Ectodermal cell (in vitro differentiated cells): ENCODE data around the gene NFIB.

Experiments
- H3K27ac ChIP-seq: 2 replicates; pipeline ENCODE4 v1.7.0; 2013; ENCODE audit warnings: mild to moderate bottlenecking, low read depth, low read length; ENCODE audit not compliant: insufficient read depth, poor library complexity, severe bottlenecking
- H3K27me3 ChIP-seq: 2 replicates; pipeline ENCODE4 v1.7.0; 2013; ENCODE audit warnings: mild to moderate bottlenecking, low read length; ENCODE audit not compliant: insufficient read depth, control insufficient read depth, poor library complexity, severe bottlenecking
- H3K36me3 ChIP-seq: one replicate; pipeline ENCODE4 v1.7.0; 2013; ENCODE audit warnings: low read length; ENCODE audit not compliant: control insufficient read depth, insufficient read depth
- H3K4me1 ChIP-seq: one replicate; pipeline ENCODE4 v1.7.0; 2013; ENCODE audit warnings: low read length; ENCODE audit not compliant: control insufficient read depth, insufficient read depth
- H3K4me3 ChIP-seq: 2 replicates; pipeline ENCODE4 v1.7.0; 2013; ENCODE audit warnings: low read depth, low read length, control low read depth; ENCODE audit not compliant: insufficient read depth
- H3K9me3 ChIP-seq: 2 replicates; pipeline ENCODE4 v1.7.0; 2013; ENCODE audit warnings: mild to moderate bottlenecking, low read length, moderate library complexity; ENCODE audit not compliant: control insufficient read depth
- WGBS, 2 experiments: methylation state at CpG; one replicate each; pipeline ENCODE4 v1.1.7; 2013; ENCODE audit warnings: missing lambda C conversion rate in 2 of 2; 5-methylcytosine and 5-hydroxymethylcytosine counted together

The NFIB gene

GRCh38 chr9:14350754-14351153 is 36.8 kb upstream of the NFIB start:
- Histone ChIP-seq H3K4me1 (peaks cover 41% of the 10 kb centered on the region), H3K27me3 (peaks cover 81% of the 10 kb centered on the region), H3K9me3 (no peaks in the 10 kb centered on the region), H3K36me3 (no peaks in the 10 kb centered on the region), H3K4me3 (no peak overlapping the region), H3K27ac (no peak overlapping the region)
- 21 to 23% methylated on average over 11 of the region's 11 CpGs for WGBS, 2 experiments

GRCh38 chr9:14350349-14350728 is 36.4 kb upstream of the NFIB start:
- no peak overlapping the region for H3K27ac ChIP-seq
- no peak overlapping the region for H3K4me3 ChIP-seq
- no peaks in the 10 kb centered on the region for H3K9me3 ChIP-seq
- 6% methylated on average over 9 to 10 of the region's 10 CpGs for WGBS, 2 experiments
- no peaks in the 10 kb centered on the region for H3K36me3 ChIP-seq
- peaks cover 86% of the 10 kb centered on the region for H3K27me3 ChIP-seq
- H3K4me1 ChIP-seq = peaks cover 44% of the 10 kb centered on the region

- Histone ChIP-seq H3K4me1 (peaks cover 51% of the 10 kb centered on the region), H3K36me3 (no peaks in the 10 kb centered on the region), H3K9me3 (no peaks in the 10 kb centered on the region), H3K27me3 (peaks cover 92% of the 10 kb centered on the region), H3K27ac (no peak overlapping the region), H3K4me3 (no peak overlapping the region)
- 1 to 2% methylated on average over 42 of the region's 42 CpGs for WGBS, 2 experiments
Measured at GRCh38 chr9:14349447-14350348, 35.8 kb upstream of the NFIB start.

- H3K4me3 ChIP-seq = peak overlapping the region; percentile 36
- peaks cover 98% of the 10 kb centered on the region for H3K27me3 ChIP-seq
- peaks cover 51% of the 10 kb centered on the region for H3K4me1 ChIP-seq
- 1% methylated on average over 15 of the region's 15 CpGs for WGBS, 2 experiments
- no peaks in the 10 kb centered on the region for H3K9me3 ChIP-seq
- H3K27ac ChIP-seq = no peak overlapping the region
- no peaks in the 10 kb centered on the region for H3K36me3 ChIP-seq
Measured at GRCh38 chr9:14349146-14349446, 35.2 kb upstream of the NFIB start.

- Histone ChIP-seq H3K27me3 (peaks cover 99% of the 10 kb centered on the region), H3K27ac (no peak overlapping the region), H3K36me3 (no peaks in the 10 kb centered on the region), H3K9me3 (no peaks in the 10 kb centered on the region), H3K4me1 (peaks cover 56% of the 10 kb centered on the region), H3K4me3 (peak overlapping the region; percentile 36)
- WGBS, 2 experiments = 0 to 1% methylated on average over 43 of the region's 43 CpGs
Measured at GRCh38 chr9:14348373-14349145, 34.6 kb upstream of the NFIB start.

- WGBS, 2 experiments = 0% methylated on average over 9 to 10 of the region's 10 CpGs
- no peak overlapping the region for H3K27ac ChIP-seq
- no peaks in the 10 kb centered on the region for H3K36me3 ChIP-seq
- no peaks in the 10 kb centered on the region for H3K9me3 ChIP-seq
- H3K4me1 ChIP-seq = peaks cover 60% of the 10 kb centered on the region
- H3K27me3 ChIP-seq = peaks cover 100% of the 10 kb centered on the region
- H3K4me3 ChIP-seq = peak overlapping the region; percentile 36
Measured at GRCh38 chr9:14348123-14348372, 34.1 kb upstream of the NFIB start.

DNA sequence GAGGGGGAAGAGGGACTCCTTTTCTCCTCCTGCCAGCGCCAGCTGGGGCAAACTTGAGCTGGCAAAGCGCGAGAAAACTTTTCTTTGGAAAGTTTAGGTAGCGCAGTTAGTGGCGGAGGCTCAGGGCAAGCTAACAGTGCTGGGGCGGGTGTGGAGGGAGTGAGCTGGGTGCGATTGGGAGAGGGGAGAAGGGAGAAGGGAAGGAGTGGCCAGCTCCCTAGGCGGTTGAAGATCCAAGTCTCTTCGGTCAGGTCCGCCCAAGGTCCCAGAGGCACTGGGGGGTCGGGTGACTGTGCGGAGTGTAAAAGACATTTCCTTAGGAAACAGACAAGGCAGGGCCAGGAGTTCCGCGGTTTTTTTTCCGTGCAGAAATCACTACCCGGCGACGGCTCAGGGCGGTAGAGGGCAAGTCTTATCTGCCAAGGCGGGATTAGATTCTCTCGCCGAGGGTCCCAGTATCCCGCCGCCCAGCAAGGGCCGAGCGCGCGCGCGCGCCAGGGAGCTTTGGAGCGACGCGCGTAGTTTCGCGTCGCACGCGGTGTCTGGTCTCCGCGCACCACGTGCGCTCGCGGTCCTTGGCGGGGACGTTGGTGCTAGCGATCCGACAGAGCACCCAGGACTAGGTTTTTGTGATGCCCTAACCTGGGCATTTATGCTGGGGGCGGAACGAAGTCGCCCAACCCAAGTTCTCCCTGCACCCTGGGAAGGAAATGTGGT is 33.6 kb upstream of the NFIB start:
- H3K27ac ChIP-seq = no peak overlapping the region
- H3K4me1 ChIP-seq = peaks cover 60% of the 10 kb centered on the region
- no peaks in the 10 kb centered on the region for H3K36me3 ChIP-seq
- 1% methylated on average over 53 of the region's 53 CpGs for WGBS, 2 experiments
- peak overlapping the region; percentile 36 for H3K4me3 ChIP-seq
- peaks cover 100% of the 10 kb centered on the region for H3K27me3 ChIP-seq
- no peaks in the 10 kb centered on the region for H3K9me3 ChIP-seq

- Histone ChIP-seq H3K27me3 (peaks cover 100% of the 10 kb centered on the region), H3K27ac (no peak overlapping the region), H3K36me3 (no peaks in the 10 kb centered on the region), H3K4me1 (peaks cover 60% of the 10 kb centered on the region), H3K9me3 (no peaks in the 10 kb centered on the region), H3K4me3 (peak overlapping the region; percentile 36)
- WGBS, 2 experiments = 1% methylated on average over 32 to 37 of the region's 37 CpGs
Measured at GRCh38 chr9:14346811-14347405, 33.0 kb upstream of the NFIB start.

GRCh38 chr9:14346231-14346791 is 32.4 kb upstream of the NFIB start:
- WGBS, 2 experiments = 0 to 1% methylated on average over 35 of the region's 35 CpGs
- Histone ChIP-seq H3K4me3 (peak overlapping the region; percentile 17), H3K27me3 (peaks cover 100% of the 10 kb centered on the region), H3K27ac (no peak overlapping the region), H3K4me1 (peaks cover 60% of the 10 kb centered on the region), H3K36me3 (no peaks in the 10 kb centered on the region), H3K9me3 (no peaks in the 10 kb centered on the region)
